Activated CD4-positive, CD25-positive, alpha-beta regulatory T cell treated with anti-CD3 and anti-CD28 coated beads, Interleukin-2, amount 50 U/mL, for 72 hours (primary cell): ENCODE measurements around the gene GMIP.
"Not testable (repeated sequence)": the region's sequence is repeated elsewhere in the genome, so short reads cannot be mapped to it uniquely, and the experiment has no call there.

Source experiments
- DNase-seq: peaks from one replicate; pipeline ENCODE4 v3.0.0; 2021

Gene GMIP

DNA sequence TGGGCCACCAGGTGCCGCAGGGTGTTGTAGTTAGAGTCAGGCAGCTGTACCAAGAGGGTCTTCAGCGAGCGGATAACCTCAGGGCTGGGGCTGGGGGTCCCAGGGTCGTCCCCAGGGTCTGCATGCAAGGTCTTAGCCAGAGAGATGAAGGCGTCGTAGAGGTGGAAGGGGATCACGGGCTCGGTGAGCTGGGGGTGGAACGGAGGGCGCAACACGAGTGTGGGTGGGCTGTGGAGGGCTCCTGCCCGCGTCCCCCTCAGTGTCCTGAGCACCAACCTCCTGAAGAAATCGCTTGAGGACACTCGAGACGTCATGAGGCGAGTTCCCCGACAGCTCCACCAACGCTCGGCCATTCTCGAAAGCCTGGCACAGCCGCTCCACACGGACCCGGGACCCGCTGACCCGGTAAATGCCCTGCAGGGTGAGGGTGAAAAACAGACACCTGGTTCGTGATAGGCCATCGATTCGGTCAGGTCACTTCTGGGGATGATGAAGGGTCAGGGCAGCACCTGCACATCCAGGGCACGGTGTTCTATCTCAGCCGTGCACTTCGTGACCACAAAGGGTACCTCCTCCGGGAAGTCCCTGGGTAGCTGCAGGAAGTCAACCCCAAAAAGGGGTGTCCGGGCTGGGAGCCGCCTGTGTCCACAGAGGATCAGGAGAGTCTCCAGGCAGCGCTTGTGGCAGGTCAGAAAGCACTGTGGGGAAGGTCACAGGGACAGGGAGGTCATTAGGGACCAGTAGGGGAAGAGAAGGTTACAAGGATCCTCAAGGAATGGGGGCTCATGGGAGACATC, 8.7 kb downstream of the GMIP start:
- DNase-seq, result no peak

DNA sequence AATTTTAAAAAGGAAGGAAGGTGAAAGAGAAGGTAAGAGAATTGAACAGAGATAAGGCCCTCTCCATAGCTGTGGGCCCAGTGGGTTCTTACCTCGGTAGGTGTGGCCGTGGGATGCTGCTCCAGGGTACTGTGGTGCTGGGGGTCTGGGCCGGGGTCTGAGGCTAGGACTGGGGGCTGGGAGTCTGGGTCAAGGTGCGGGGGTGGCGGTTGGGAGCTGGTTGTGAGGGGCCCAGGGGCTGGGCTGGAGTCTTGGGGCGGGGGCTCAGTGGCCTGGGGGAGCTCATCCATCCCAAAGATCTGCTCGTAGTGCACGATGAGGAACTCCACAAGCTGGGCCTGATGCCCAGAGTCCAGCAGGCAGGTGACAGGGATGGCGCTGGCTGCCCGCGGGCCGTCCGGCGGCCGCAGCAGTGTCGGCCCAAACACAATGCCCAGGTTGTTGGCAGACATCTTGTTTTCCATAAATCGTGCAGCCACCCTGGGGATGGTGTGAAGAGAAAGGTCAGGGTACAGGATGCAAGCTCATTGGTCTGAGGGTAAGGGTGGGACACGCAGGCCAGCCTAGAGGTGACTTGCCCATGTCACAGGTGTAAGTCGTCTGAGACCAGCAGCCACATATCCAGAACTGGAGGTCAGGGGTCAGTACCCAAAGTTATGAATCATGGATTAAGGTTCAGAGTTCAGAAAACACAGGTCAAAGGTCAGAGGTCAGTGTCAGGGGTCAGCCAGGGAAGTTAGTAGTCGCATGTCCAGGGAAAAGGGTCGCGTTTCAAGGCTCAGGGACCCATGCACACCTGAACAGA, 9.5 kb downstream of the GMIP start:
- DNase-seq, result no peak

DNA sequence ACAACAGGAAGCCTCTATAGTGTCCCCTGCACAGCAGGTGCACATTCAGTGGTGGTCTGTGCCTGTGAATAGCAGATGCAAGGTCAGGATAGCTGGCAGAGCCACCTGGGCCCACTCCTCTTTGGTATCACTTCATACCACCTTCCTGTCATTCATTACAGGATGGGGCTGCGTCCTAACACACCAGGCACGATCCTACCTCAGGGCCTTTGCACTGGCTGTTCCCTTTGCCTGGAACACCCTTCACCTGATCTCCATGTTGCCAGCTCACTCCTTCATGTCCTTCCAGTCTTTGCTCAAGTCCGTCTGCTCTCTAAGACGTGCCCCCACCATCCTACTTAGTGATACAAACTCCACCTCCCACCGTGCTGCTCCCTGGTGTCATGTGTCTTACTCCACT, 10.8 kb downstream of the GMIP start:
- no peak for DNase-seq

DNA sequence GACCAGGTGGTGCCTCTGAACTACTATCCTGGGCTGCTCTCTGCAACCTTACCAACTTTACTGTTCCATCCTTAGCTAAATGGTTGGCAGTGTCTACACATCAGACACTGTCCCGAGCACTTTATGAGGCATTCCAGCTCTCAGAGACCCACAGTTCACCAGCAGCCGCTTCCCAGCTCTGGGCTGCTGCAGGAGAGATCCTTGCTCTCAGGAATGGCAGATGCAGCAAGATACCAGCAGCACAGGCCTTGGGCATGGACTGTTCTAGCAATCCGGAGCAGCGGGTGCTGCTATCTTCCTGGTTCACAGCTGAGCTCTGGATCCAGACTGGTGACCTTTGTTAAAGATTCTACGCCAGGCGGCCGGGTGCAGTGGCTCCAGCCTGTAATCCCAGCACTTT, 12.1 kb downstream of the GMIP start:
- DNase-seq, result no peak

GRCh38 chr19:19630426-19630825, 13.0 kb downstream of the GMIP start:
- DNase-seq, result no peak

- DNase-seq, result no peak
Measured at GRCh38 chr19:19630062-19630414, 13.4 kb downstream of the GMIP start.

- DNase-seq, result peak; percentile 61
Measured at GRCh38 chr19:19628501-19629134, 14.8 kb downstream of the GMIP start.

GRCh38 chr19:19627621-19628500, 15.6 kb downstream of the GMIP start, which contains the start of gene LPAR2:
TSS of gene LPAR2 (minus strand) at chr19:19628220. CDS start at chr19:19627275, 945 bp downstream.
- DNase-seq, result peak; percentile 74

- DNase-seq, result no peak
Measured at GRCh38 chr19:19626516-19627472, 16.7 kb downstream of the GMIP start.

DNA sequence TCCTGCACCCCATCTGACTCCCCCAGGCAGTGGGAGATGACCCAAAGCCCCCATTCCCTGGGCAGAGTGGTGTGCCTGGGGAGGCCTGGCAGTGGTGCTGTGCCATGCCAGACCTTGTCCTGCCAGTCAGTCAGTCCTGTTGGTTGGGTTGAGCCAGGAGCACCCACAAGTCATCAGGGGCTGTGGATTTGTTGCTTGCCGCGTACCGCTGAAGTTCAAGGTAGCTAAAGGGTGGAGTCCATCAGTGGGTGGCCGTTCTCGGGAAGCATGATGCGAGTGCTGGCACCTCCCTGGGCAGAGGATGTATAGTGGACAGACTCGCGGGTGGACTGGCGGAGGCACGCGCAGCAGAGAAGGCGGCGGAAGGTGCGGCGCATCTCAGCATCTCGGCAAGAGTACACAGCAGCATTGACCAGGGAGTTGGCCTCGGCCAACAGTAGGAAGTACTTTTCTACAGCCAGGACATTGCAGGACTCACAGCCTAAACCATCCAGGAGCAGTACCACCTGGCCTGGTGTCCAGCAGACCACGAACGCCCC, 19.4 kb downstream of the GMIP start:
- no peak for DNase-seq

- DNase-seq, result no peak
Measured at GRCh38 chr19:19623383-19623782, 20.1 kb downstream of the GMIP start.

GRCh38 chr19:19619849-19620210, 23.6 kb downstream of the GMIP start:
- DNase-seq, result no peak

DNA sequence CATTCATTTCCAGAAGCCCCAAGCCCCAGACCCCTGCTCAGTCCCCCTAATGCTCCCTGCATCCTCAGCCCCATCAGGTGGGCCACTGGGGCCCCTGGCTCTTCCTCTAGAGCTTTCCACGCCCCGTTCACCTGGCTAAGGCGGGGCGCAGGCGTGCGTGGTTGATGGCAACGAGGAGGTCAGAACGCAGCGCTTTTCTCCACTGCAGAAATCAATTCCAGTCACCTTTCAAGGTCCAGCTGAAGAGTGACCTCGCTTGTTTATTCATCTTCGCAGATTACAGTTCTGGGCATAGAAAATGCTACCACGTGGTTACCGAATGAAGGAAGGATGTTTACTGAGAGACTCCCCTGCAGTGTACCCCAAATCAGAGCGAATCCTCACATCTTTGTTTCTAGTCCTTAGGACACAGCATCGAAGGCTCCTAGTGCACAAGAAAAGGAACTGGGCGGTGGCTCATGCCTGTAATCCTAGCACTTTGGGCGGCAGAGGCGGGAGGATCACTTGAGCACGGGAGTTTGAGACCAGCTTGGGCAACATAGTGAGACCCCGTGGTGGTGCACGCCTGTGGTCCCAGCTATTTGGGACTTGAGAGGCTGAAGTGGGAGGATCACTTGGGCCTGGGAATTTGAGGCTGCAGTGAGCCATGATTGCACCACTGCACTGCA, 24.1 kb downstream of the GMIP start:
- no peak for DNase-seq

DNA sequence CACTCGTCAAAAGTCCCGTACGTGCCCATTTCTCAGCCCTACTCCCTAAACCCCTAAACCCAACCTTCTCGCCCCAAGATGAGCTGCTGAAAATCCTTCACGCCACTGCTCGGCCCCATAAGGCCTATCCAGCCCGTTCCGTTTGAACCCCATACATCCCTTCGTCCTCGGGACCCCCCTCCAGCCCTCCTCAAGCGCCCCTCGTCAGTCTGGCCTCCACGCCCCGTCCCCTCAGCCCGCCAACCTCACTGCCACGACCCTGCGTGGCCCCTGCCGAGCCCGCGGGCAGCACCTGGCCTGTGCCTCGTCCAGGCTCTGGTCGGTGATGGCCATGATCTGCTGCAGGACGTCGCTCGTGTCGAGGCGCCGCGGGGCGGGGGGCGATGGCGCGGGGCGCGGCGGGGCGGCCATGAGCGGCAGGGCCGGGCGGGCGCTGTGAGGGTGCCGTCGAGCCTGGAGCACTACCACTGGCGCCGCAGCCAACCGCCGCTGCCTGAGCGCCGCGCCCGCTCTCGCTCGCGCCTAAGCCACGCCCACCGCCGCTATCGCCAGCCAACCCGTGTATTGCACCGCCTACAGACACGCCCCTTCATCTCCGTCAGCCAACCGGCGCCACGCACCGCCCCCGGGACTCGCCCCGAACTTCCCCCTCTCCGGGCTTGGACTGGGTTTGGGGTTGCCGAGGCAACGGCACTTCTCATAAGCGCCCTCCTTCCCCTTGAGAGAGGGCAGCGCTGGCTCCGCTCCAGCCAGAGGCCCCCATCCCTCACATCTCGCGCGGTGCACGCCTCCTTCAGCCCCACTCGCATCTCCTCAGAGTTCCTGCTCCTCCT, 25.0 kb downstream of the GMIP start, which contains the start of gene PBX4:
Gene PBX4, minus strand, starts transcription at position 469 of the 833 bp plus-strand sequence. Its CDS starts 58 bp downstream, at position 411.
- DNase-seq, result peak; percentile 99

DNA sequence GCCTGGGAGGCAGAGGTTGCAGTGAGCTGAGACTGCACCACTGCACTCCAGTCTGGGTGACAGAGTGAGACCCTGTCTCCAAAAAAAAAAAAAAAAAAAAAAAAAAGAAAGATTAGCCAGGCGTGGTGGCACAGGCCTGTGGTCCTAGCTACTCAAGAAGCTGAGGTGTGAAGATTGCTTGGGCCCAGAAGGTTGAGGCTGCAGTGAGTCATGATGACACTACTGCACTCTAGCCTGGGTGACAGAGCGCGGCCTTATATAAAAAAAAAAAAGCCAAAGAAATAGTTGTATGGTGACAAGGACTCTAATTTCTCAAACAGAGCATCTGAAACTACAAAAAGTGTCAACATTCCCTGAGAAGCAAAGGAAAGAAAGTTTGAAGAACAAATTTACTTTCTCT, 28.4 kb downstream of the GMIP start:
- DNase-seq, result no peak

GRCh38 chr19:19613506-19613905, 30.0 kb downstream of the GMIP start:
- DNase-seq, result no peak

DNA sequence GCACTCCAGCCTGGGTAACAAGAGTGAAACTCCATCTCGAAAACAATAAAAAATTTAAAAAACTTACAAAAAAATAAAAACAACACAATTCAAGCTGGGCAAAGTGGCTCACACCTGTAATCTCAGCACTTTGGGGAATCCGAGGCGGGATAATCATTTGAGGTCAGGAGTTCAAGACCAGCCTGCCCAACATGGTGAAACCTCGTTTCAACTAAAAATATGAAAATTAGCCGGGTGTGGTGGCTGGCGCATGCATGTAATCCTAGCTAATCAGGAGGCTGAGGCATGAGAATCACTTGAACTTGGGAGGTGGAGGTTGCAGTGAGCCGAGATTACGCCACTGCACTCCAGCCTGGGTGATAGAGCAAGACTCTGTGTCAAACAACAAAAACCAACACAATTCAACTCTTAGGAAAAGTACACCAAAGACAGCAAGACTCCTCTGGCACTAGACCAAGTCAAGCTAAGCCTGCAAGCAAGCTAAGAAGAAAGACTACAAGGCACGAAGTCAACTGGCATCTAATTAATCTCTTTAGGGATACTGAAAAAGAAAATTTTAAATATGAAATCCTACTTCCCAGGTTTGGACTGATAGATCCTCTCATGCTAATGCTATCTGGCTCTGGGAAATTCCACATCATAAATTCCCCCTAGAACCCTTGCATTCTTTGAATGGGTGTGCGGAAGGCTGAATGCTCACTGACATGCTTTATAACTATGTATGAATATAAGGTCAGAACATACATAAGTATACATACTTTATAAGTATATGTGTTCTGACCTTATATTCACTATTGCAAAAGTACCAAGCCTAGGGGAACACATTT, 32.9 kb downstream of the GMIP start:
- no peak for DNase-seq

DNA sequence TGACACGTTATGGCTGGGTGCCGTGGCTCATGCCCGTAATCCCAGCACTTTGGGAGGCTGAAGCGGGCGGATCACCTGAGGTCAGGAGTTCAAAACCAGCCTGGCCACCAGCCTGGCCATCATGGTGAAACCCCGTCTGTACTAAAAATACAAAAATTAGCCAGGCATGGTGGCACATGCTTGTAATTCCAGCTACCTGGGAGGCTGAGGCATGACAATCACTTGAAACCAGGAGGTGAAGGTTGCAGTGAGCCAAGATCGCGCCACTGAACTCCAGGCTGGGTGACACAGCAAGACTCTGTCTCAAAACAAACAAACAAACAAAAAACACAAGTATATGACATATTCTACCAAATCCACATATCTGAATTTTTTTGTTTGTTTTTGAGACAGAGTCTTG, 36.8 kb downstream of the GMIP start:
- DNase-seq, result not testable (repeated sequence)

GRCh38 chr19:19606021-19606420, 37.4 kb downstream of the GMIP start:
- DNase-seq, result no peak
